Measurements from ENCODE around the gene ANKRD24. TPM values are rescaled to one million over a fixed set of nuclear protein-coding genes. Genes with fewer than 3 reads are reported as not detected.
"Not testable (repeated sequence)": the region's sequence is repeated elsewhere in the genome, so short reads cannot be mapped to it uniquely, and the experiment has no call there.

ANKRD24 gene
- total RNA-seq, 1 donor from 2014 or later: 0.82 TPM

DNA sequence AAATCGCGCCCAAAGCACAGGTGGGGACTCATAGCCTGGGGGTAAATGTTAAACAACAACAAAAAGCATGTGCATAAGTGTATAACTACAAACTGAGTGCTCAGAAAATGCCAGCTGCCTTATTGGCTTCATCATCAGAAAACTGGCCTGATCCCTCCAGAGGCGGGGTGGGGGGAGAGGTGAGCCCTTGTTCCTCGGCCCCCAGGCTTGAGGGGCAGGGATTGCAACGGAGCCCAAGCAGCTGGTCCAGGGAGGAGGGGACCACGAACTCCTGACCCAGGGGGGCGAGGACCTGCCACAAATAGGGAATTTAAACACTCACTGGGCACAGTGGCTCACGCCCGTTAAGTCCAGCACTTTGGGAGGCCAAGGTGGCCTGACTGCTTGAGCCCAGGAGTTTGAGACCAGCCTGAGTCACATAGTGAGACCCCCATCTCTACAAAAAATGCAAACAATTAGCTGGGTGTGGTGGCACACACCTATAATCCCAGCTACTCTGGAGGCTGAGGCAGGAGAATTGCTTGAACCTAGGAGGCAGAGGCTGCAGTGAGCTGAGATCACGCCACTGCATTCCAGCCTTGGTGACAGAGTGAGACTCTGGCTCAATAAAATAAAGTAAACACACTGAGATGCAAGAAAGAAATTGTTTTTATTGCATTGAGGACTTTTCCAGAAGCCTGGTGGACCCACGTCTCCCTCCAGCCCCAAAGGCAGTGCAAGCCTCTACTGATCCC, 8.8 kb upstream of the ANKRD24 start:
- no peak for DNase-seq

DNA sequence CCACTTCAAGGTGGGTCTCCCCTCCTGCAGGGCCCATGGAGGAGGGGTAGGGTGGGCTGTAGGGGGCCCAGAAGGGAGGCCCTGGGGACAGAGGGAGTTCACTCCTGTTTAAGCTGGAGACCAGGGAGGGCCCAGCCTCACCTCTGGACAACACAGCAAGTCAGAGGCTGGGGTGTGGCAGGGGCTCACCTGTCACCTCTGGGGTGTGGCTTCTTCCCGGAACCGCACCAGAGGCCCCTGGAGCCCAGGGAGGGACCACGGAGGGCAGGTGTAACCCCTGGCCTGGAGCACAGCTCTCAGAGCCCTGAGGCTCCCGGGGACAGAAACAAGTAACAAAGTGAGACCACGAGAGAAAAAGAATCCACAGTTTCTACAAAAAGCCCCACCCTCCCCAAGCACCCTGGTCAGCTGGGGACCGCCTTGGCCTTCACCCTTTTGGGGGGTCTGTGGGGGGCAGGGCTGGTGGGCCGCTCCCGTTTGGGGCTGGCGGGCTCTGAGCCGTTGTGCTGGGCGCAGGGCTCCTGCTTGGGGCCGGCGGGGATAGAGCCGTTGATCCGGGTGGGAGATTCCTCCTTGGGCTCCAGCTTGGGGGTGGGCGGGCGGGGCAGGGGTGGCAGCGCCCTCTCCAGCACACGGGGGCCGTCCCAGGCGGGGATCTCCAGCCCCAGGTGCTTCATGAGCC, 8.1 kb upstream of the ANKRD24 start:
- no peak for DNase-seq

DNA sequence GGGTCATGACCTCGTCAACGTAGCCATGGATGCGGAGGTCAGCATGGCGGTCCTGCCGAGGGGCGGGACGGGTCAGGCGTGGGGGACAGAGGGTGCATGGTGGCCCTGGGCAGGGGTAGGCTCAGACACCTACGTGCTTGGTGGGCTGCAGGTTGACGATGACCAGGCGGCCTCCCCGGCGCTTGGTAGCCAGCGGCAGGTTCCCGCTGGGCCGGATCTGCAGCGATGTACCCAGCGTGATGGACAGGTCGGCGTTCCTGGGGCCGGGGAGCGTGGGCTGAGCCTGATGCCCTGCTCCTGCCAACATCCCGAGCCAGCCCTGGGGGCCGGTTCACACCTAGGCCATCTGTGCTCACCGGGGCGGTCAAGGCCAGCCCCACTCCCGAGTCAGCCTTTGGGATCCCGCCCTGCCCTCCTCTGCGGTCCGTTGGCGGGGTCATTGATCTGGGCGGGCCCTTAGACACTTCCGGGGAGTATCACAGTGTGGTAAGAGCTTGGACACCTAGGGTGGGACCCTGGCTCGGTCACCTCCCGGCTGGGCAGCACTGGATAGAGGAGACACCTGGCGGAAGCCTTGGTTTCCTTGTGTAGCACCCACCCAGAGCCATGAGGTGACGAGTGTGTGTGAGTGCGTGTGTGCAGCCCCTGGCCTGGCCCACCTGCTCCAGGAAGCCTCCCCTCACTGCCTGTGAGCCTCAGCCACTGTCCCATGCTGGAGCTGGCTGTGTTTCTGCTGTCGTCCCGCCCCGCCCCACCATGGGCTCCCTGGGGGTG, 7.4 kb upstream of the ANKRD24 start:
- no peak for DNase-seq

DNA sequence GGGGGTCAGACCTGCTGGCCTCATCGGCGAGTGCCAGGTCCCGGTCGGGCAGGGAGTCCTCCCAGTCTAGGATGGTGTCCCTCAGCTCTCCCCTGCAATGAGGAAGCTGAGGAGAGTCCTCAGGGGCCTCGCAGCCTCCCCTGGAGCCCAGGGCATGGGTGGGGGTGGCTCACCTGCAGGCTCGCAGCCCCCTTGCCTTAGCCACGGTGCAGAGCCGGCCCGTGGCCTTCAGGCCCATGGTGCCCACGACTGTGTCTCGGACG, 6.9 kb upstream of the ANKRD24 start:
- no peak for DNase-seq

DNA sequence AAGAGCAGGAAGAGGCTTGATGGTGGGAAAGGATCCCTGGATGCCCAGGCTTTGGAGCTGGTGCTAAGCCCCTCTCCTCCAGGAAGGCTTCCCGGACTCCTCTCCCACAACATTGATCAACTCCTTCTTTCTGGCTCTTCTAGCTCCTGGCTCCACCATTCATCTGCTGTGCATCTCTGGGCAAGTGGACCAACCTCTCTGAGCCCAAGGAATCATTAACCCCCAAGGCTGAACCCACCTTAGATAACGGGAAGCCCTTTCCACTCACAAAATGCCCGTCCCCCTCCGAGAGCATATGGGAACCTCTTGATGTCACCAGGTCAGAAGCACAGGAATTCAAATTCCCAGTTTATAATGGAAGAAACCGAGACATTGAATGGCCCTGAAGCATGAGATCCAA, 5.3 kb upstream of the ANKRD24 start:
- no peak for DNase-seq

DNA sequence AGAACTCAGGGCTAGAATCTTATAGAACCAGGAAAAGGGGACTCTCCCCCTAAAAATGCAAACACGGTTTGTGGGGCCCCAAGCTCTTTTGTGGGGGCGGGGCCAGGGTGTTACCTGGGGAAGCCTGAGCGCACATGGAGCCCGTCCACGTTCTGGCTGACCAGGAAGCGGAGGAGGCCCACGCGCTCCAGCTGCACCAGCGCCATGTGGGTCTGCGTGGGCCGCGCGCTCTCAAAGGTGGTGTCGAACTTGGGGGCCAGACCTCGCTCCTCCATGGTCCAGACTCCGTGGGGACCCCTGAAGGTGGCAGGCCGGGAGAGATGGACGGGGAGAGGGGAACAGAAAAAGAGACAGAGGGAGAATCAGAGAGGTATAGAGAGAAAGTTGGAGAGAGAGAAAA, 3.5 kb upstream of the ANKRD24 start:
- no peak for DNase-seq

DNA sequence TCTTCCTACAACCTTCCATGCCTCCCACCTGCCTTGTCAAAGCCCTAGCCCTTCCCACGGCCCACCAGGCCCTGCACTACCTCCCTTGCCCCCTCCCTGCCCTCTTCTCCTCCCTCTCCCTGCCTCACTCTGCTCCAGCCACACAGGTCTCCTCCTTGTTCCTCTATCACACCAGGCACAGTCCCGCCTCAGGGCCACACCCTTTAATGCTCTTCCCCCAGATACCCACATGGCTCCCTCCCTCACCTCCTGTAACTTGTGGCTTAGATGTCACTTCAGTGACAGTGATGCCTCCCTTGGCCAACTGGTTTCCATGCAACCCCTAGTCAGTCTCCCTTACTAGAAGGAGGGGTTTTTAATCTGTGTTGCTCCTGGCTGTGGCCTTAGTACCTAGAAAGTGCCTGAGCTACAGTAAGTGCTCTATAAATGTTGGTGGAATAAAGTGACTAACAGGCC, 1.4 kb upstream of the ANKRD24 start:
- no peak for DNase-seq

DNA sequence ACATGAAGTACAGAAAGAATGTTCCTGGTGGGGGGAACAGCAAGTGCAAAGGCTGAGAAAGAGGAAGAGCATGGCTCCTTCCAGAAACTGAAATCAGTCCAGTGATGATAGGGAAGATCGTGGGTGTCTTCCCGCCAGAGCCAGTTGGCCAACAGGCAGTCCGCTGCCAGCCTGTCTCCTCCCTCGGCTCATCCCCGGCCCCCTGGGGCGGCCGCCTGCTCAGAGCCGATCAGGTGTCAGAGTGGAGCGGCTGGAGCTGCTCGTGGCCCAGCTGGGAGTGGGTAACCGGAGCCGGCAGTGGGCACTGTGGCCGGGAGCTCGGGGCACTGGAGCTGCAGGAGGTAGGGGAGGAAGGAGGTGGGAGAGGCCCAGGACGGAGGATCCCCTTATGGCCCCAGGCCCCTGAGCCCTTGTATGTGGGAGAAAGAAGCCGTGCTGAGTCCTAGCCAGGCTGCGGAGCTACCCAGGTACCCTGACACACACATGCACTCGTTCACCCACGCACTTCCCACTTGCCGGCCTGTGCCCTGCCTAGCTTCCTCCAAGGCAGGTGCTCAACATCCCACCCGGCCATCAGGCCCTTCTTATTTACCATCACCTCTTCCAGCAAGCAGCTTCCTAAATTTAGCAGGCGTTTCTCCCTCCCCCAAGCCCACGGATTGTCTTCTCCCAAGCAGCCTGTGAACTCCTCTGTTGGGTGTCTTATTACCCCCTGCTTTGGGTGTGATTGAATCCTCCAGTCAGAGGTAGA, 1.7 kb downstream of the ANKRD24 start:
- peak; percentile 24 for DNase-seq

DNA sequence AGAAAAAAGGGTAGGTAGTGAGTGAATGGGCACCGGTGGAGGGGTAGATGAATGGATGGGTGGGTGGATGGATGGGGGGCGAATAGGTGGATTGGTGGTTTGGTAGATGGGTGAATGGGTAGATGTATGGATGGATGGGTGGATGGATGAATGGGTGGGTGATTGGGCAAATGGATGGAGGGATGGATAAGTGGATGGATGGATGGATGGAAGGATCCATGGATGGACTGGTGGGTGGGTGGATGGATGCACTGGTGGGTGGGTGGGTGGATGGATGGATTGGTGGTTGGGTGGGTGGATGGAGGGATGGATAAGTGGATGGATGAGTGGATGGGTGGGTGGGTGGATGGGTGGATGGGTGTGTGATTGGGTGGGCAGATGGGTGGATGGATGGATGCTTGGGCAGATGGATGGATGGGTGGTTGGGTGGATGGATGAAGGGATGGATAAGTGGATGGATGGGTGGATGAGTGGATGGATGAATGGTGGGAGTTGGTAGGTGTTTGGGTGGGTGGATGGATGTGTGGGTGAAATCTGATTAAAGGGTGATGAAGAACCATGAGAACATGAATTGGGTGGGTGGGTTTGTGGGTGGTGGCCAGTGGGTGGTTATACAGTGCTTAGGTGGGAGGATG, 2.3 kb downstream of the ANKRD24 start:
- DNase-seq: no peak

DNA sequence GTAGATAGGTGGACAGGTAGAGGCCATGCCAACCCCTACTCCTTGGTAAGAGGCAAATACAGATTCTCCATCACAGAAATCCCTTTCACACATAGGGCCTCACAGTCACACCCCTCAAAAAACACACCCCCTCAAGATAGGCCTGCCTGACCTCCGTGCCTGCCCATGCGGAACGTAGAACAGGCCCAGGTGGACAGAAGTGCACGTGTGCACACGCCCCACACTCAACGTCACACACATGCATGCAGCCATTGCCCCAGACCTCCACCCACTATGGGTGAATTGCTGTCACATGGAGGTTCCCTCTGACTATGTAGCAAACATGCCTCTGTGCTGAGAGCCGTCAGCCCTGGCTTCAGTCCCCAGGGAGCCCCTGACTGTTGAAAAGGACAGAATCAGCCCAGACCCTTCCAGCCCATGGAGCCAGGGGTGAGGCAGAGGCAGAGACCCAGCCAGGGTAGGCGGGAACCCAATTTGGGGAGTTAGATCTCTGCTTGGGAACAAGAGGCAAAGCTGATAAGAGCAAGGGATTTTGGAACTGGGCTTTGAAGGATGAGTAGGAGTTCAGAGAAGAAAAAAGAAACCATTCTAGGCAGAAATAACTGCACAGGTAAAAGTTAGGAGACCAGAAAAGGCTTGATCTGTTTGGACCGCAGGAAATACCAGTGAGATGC, 3.1 kb downstream of the ANKRD24 start:
- DNase-seq: no peak

DNA sequence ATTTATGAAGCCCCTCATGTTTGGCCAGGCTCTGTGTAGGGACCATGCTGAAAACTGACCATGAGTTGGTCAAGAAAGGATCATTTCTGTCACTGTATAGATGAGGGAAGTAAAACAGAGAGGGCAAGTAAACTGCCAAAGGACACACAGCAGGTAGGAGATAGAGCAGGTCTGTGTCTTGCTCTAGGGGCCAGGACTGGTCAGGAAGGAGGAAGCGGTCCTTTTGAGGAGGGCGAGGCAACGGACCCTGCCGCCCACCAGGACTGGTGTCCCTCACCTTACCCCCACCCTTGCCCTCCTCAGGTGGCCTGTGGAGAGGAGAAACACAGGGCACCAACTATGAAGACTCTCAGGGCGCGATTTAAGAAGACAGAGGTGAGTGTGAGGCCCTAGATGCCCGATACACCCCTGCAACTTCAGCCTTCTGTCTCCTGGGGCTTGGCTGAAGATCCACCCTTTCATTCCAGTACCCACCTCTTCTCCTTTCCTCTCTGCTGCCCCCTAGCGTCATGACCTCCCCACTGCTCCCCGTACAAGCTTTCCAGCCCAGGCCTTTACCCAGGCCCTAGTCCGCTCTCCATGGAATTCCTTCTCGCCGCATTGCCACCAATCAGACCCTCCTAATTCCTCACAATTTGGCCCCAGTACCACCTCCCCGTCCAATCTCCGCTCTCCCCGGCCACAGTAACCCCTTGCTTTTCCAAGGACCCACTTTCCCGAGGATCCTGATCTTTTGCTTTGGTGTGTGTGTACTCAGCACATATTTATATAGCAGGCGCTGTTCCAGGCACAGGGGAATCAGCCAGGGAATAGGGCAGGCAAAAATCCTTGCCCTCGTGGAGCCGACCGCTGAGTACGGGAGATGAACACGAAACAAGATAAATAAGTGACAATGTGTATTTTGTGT, 3.9 kb downstream of the ANKRD24 start:
- peak; percentile 78 for DNase-seq

DNA sequence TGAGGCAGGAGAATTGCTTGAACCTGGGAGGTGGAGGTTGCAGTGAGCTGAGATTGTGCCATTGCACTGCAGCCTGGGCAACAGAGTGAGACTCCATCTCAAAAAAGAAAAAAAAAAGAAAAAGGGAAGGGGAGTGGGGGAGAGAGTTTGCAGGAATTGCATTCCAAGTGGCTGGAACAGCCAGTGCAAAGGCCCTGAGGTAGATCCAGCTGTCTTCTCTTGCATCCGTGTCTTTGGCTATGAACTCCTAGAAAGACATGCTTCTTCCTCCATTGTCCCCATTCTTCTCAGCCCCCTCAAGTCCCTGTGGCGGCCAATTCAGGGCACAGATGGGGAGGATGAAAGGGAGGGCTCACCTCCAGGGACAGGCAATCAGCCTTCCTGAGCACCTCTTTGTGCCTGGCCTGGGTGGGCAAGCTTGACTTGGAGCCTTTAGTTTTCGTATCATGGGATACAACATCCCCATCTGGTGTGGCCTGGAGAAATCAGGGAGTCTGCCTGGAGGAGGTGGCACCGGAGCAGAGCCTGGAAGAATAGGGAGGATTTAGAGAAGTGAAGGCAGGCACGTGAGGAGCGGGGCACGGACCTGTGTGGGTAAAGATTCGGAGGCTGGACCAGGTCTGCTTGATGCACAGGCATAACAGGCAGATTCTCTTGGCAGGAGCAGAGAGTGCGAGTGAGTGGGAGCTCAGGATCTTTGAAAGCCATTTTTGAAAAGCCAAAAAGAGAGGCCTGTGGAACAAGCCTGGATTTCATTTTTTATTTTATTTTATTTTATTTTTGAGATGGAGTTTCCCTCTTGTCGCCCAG, 5.0 kb downstream of the ANKRD24 start:
- DNase-seq: no peak

DNA sequence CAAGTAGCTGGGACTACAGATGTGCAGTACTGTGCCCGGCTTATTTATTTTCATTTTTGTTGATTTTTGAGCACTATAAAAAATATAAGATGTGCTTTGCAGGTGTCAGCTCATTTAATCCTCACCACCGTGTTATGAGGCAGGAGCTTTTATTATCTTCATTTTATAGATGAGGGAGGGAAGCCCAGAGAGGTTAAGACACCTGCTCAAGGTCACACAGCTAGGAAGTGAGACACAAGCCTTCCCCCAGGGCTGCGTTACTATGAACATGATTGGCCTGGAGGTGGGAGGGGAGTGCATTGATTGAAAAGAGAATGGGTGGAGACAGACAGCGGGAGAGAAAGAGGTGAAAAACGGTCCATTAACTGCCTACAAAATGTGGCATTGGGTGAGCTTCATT, 7.2 kb downstream of the ANKRD24 start:
- no peak for DNase-seq

DNA sequence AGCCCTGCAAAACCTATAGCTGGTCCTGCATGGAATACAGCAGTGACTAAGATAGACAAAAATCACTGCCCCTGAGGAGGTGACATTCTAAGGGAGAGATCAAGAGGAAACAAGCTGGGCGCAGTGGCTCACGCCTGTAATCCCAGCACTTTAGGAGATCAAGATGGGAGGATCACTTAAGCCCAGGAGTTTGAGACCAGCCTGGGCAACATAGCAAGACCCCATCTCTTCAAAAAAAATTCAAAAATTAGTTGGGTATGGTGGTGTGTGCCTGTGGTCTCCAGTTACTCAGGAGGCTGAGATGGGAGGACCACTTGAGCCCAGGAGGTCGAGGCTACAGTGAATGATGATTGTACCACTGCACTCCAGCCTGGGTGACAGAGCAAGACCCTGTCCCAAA, 10.0 kb downstream of the ANKRD24 start:
- not testable (repeated sequence) for DNase-seq

DNA sequence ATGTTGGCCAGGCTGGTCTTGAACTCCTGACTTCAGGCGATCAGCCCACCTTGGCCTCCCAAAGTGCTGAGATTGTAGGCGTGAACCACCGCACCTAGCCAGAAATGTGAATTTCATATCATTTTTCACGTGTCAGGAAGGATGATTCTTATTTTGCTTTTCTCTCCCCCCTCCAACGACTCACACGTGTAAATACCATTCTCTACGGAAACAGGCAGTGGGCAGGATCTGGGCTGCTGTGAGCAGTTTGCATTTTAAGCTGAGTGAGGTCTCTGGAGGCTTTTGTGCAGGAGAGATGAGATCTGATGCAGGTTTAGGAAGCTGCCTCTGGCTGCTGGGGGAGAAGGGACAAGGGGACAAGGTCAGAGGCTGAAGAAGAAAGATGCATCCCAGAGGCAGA, 11.9 kb downstream of the ANKRD24 start:
- DNase-seq: no peak

DNA sequence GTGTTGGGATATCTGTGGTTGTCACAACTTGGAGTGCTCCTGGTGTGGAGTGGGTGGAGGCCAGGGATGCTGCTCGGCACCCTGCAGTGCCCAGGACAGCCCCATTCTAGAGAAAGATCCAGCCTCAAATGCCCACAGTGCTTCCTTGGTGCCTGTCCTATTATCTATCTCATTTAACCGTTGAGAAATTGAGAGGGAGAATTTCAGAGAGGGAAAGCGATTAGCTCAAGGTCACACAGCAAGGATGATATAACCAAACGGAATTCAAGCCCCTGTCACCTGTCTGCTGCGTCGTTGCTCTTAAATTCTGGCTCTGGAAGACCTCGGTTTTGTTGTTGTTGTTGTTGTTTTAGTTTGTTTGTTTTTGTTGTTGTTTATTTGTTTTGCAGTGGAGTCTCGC, 13.5 kb downstream of the ANKRD24 start:
- DNase-seq: no peak

DNA sequence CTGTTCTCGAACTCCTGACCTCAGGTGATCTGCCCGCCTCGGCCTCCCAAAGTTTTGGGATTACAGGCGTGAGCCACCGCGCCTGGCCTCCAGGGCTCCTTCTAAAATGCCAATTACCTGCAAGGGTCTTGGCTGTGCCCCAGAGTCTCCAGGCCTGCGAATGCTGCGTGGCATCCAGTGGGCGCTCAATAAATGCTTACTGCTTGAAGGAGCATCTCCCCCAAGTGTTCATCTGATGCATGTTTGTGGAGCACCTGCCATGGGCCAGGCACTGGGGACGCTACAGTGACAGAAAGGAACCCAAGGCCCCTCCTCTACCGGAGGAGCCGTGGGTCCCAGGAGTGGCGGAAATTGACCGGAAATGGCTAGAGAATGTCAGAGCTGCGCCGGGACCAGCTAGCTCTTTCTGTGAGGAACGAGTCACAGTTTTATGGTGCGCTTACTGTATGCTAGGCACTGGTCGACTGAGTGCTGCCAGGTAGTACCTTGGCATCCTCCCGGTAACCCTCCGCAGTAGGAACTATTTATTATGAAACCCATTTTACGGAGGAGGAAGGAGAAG, 14.2 kb downstream of the ANKRD24 start:
- DNase-seq: no peak

DNA sequence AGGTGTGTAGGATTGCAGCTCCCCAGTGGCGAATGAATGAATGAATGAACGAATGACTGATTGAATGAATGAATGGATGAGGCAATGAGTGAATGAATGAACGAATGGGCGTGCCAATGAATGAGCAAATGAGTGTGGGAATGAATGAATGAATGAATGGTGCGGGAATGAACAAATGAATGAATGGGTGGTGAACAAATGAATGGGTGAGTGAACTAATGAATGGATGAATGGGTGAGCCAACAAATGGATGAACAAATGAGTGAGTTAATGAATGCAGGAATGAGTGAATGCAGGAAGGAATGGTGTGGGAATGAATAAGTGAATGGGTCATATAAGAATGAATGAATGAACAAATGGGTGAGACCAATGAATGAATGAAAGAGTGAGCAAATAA, 14.7 kb downstream of the ANKRD24 start:
- DNase-seq: no peak

Data from tongue (tissue), 2 donors.